ENCODE results near the gene PSD4.

DNA sequence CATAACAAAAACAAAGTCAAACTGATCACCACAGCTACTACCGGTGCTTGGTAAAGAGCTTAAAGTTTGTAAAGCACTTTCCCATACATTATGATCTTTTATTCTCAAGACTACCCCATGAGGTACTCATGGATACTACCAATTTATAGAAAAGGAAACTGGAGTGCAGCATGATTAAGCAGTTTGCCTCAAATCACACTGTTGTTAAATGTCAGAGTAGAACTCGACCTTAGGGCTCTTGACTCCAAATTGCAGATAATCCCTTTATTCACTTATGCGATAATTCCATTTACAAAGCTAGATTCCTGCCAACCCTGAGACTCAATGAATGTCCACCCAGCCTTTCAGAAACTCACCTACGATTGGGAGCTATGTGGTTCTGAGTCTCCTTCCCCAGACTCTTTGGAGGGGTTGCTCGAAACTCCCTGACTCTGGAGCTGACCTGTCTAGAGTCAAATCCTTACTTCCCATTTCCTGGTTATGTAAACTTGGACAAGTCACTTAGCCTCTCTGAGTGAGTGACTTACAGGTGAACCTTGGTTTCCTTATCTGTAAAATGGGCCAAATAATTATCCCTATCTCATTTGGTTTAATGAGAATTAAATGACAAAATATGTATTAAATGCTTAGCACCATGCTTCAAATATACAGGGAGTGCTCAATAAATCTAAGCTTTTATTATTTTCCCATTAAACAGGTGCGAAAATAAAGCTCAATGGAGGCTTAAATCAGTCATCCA, 47.4 kb downstream of the PSD4 start:
- no peak for TF ChIP-seq POLR2AphosphoS5 (IDR thresholded peaks at IDR 0.05; ENCODE audit: low read depth, low read length)
- no peak for TF ChIP-seq POLR2A (IDR thresholded peaks at IDR 0.05; ENCODE audit: low read depth, low read length)
